Fibroblast of pulmonary artery (primary cell): Measurements from ENCODE around the gene TMEM238.
"Not testable (repeated sequence)": the region's sequence is repeated elsewhere in the genome, so short reads cannot be mapped to it uniquely, and the experiment has no call there.

ENCODE experiments used
- DNase-seq: peaks from one replicate; pipeline ENCODE4 v3.0.0-alpha.2; 2010; ENCODE audit warnings: low read depth
- H3K4me3 ChIP-seq: replicated peaks from 2 replicates; pipeline ENCODE4 v1.5.1; 2011; ENCODE audit warnings: low read depth, mild to moderate bottlenecking, control low read depth, low read length, moderate library complexity
- CTCF ChIP-seq: IDR thresholded peaks from 2 replicates; pipeline ENCODE4 v1.5.1; 2011; ENCODE audit warnings: mild to moderate bottlenecking, control low read depth, low read length, inconsistent platforms; ENCODE audit errors: missing control alignments

Gene TMEM238

GRCh38 chr19:55340784-55341147, 43.3 kb downstream of the TMEM238 start:
- peak overlapping the region; percentile 77 for H3K4me3 ChIP-seq
- DNase-seq, result no peak
- TF ChIP-seq CTCF, result peak; percentile 3

DNA sequence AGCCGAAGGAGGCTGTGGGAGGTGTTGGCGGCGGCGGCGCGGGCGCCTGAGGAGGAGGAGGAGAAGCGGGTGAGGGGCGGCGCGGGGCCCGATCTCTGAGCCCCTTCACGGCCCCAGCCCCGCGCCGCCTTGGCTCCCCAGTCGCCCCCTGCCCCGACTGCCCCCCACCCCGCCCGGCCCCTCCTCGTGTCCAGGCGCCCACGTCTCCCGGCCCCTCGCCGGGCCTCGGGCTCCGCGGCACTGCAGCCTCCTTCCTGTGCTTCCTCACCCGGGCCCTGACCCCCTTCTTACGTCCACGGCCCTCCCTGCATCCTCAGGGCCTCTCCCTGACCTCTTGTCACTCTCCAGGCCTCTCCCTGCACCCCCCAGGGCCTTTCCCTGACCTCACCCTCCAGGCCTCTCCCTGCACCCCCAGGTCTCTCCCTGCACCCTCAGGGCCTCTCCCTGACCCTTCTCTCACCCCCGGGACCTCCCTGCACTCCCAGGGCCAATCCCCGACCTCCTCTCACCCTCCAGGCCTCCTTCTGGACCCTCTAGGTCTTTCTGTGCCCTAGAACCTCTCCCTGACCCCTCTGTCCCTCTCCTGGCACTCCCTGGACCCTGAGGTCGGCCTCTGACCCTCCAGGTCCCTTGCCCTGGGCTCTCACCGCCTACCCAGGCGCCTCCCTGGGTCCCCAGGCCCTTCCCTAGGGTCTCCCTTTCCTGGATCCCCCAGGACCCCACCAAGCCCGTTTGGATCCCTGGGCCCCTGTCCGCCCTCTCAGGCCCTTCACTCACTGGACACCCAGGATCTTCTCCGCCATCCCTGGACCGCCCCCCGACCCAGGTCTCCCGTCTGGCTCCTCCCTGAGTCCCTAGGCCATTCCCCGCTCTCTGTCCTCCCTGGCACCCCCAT, 44.0 kb downstream of the TMEM238 start:
- no peak for DNase-seq
- no peak for TF ChIP-seq CTCF
- peak overlapping the region; percentile 77 for H3K4me3 ChIP-seq

DNA sequence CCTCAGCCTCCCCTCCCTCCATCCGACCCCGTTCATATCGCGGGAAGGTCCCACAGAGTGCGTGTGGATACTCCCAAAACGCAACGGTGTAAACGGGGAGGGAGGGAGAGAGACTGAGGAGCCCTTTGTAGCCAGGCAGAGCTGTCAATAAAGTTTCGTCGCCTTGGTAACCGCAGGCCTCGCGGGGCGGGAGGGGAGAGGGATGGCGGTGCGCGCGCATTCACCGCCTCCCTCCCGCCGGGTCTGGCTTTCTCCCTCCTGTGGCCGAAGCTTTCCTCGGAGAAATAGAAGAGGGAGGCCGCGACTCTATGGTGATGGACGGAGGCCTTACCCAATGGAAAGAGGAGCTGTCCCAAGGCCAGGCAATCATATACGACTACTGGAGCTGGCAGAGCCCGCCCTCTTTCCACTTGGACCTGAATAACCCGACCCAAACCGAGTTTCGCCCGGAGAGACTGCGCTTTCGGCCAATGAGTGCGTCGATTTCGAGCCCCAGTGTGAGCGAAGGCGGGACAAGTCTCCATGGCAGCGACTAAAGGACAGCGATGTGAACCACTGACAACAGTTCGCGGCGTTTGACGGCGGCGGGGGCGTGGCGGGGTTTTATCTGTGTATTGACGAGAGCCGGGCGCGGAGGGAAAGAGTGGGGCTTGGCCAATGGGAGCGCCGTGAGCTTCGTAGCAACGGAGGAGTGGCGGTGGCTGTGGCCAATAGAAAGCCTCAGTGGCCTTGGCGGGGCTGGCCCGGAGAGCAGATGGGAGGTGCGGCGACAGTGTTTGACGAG, 44.8 kb downstream of the TMEM238 start, which contains the start of gene KMT5C:
KMT5C (plus strand) TSS at position 772 of the 784 bp plus-strand sequence. CDS start 2,061 bp downstream, outside the sequence.
- H3K4me3 ChIP-seq, result peak within 1 kb of the TSS; percentile 77
- peak; percentile 100 for DNase-seq

GRCh38 chr19:55336101-55336500, 48.0 kb downstream of the TMEM238 start:
- TF ChIP-seq CTCF, result no peak
- no peak overlapping the region for H3K4me3 ChIP-seq
- DNase-seq, result no peak

More for the DNA sequence above, 44.8 kb downstream of the TMEM238 start, which contains the start of gene KMT5C:
- TF ChIP-seq CTCF, result peak; percentile 33

- DNase-seq, result no peak
- H3K4me3 ChIP-seq, result no peak overlapping the region
- no peak for TF ChIP-seq CTCF
These were observed 50.2 kb downstream of the TMEM238 start for GRCh38 chr19:55333870-55334269.

DNA sequence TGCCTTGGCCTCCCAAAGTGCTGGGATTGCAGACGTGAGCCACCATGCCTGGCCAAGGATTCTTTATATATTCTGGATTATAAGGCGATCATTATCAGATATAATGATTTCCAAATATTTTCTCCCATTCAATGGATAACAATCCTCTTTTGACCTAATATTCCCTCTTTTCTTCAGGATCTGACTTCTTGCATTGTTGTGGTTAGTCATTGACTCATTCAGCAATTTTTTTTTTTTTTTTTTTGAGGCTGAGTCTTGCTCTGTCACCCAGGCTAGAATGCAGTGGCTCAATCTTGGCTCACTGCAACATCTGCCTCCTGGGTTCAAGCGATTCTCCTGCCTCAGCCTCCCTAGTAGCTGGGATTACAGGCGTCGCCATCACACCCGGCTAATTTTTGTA, 54.3 kb downstream of the TMEM238 start:
- peak; percentile 42 for DNase-seq
- not testable (repeated sequence) for H3K4me3 ChIP-seq
